ENCODE data around the gene RGS6. TPM values are rescaled to one million over a fixed set of nuclear protein-coding genes. Genes with fewer than 3 reads are reported as not detected.

RGS6 gene
- total and polyA plus RNA-seq, 2 experiments from 2014 or later: not detected

- H3K9me2 ChIP-seq (ENCODE audit: insufficient read depth): no peaks in the 10 kb centered on the region
- peaks cover 11% of the 10 kb centered on the region; the same call in 1 of the 2 replicates for H3F3A ChIP-seq (ENCODE audit: insufficient read depth)
- no peaks in the 10 kb centered on the region for H3K9me3 ChIP-seq (ENCODE audit: low read depth)
- H2AFZ ChIP-seq: no peak overlapping the region
- H4K20me1 ChIP-seq (ENCODE audit: insufficient read depth): no peaks in the 10 kb centered on the region
- no peaks in the 10 kb centered on the region for H3K79me2 ChIP-seq (ENCODE audit: insufficient read depth)
- in situ Hi-C loops (cut with MboI): no loop called here
- TF ChIP-seq EZH2 (IDR thresholded peaks at IDR 0.05; ENCODE audit: insufficient read depth, poor library complexity, severe bottlenecking): no peak
- TF ChIP-seq EZH2phosphoT487 (IDR thresholded peaks at IDR 0.05; ENCODE audit: insufficient read depth, low read depth): no peak
- H3K36me3 ChIP-seq (ENCODE audit: low read depth): no peaks in the 10 kb centered on the region
- H3K4me2 ChIP-seq (ENCODE audit: unreplicated experiment): no peak overlapping the region
- no peaks in the 10 kb centered on the region for H3K4me1 ChIP-seq (ENCODE audit: insufficient read depth)
- no peak for DNase-seq
- WGBS, 2 experiments (ENCODE audit: low coverage in 1 of 2, low lambda C conversion rate in 2 of 2, missing lambda C conversion rate in 2 of 2): 58 to 62% methylated on average over 8 of the region's 8 CpGs
- H3K27ac ChIP-seq: no peak overlapping the region
- no peak overlapping the region for H3K9ac ChIP-seq
- peaks cover 68% of the 10 kb centered on the region for H3K27me3 ChIP-seq (replicated peaks; ENCODE audit: insufficient read depth)
- H3K4me3 ChIP-seq: no peak overlapping the region
Observed at GRCh38 chr14:72478471-72478893, 546.3 kb downstream of the RGS6 start.

GRCh38 chr14:72479461-72479931, 547.3 kb downstream of the RGS6 start:
- Histone ChIP-seq H3K79me2 (ENCODE audit: insufficient read depth) (no peaks in the 10 kb centered on the region), H3K4me3 (no peak overlapping the region), H2AFZ (no peak overlapping the region), H3K4me1 (ENCODE audit: insufficient read depth) (no peaks in the 10 kb centered on the region), H3K4me2 (ENCODE audit: unreplicated experiment) (no peak overlapping the region), H3K9me3 (ENCODE audit: low read depth) (no peaks in the 10 kb centered on the region), H3F3A (ENCODE audit: insufficient read depth) (peaks cover 11% of the 10 kb centered on the region; the same call in 1 of the 2 replicates), H3K9me2 (ENCODE audit: insufficient read depth) (no peaks in the 10 kb centered on the region), H3K36me3 (ENCODE audit: low read depth) (no peaks in the 10 kb centered on the region), H4K20me1 (ENCODE audit: insufficient read depth) (no peaks in the 10 kb centered on the region), H3K9ac (no peak overlapping the region), H3K27ac (no peak overlapping the region), H3K27me3 (replicated peaks; ENCODE audit: insufficient read depth) (peaks cover 65% of the 10 kb centered on the region)
- DNase-seq: no peak
- in situ Hi-C loops (cut with MboI): no loop called here
- TF ChIP-seq EZH2phosphoT487 (IDR thresholded peaks at IDR 0.05; ENCODE audit: insufficient read depth, low read depth) (no peak), EZH2 (IDR thresholded peaks at IDR 0.05; ENCODE audit: insufficient read depth, poor library complexity, severe bottlenecking) (no peak)
- WGBS, 2 experiments (ENCODE audit: low coverage in 1 of 2, low lambda C conversion rate in 2 of 2, missing lambda C conversion rate in 2 of 2): 17 to 25% methylated on average over 3 of the region's 3 CpGs

- H3K9me3 ChIP-seq (ENCODE audit: low read depth): no peaks in the 10 kb centered on the region
- in situ Hi-C loops (cut with MboI): no loop called here
- H3K4me1 ChIP-seq (ENCODE audit: insufficient read depth): no peaks in the 10 kb centered on the region
- H3K36me3 ChIP-seq (ENCODE audit: low read depth): no peaks in the 10 kb centered on the region
- no peaks in the 10 kb centered on the region for H4K20me1 ChIP-seq (ENCODE audit: insufficient read depth)
- TF ChIP-seq EZH2 (IDR thresholded peaks at IDR 0.05; ENCODE audit: insufficient read depth, poor library complexity, severe bottlenecking): no peak
- no peak for TF ChIP-seq EZH2phosphoT487 (IDR thresholded peaks at IDR 0.05; ENCODE audit: insufficient read depth, low read depth)
- H3F3A ChIP-seq (ENCODE audit: insufficient read depth): peaks cover 11% of the 10 kb centered on the region; the same call in 1 of the 2 replicates
- no peaks in the 10 kb centered on the region for H3K79me2 ChIP-seq (ENCODE audit: insufficient read depth)
- no peak overlapping the region for H3K27ac ChIP-seq
- WGBS, 2 experiments (ENCODE audit: low coverage in 1 of 2, low lambda C conversion rate in 2 of 2, missing lambda C conversion rate in 2 of 2): 22 to 27% methylated on average over 13 of the region's 13 CpGs
- H3K4me3 ChIP-seq: no peak overlapping the region
- H3K4me2 ChIP-seq (ENCODE audit: unreplicated experiment): no peak overlapping the region
- peaks cover 61% of the 10 kb centered on the region for H3K27me3 ChIP-seq (replicated peaks; ENCODE audit: insufficient read depth)
- DNase-seq: no peak
- H3K9ac ChIP-seq: no peak overlapping the region
- no peaks in the 10 kb centered on the region for H3K9me2 ChIP-seq (ENCODE audit: insufficient read depth)
- H2AFZ ChIP-seq: no peak overlapping the region
Observed at GRCh38 chr14:72480464-72481243, 548.4 kb downstream of the RGS6 start.

GRCh38 chr14:72483311-72483710, 551.1 kb downstream of the RGS6 start:
- Histone ChIP-seq H4K20me1 (ENCODE audit: insufficient read depth) (no peaks in the 10 kb centered on the region), H3K27ac (no peak overlapping the region), H3F3A (ENCODE audit: insufficient read depth) (no peaks in the 10 kb centered on the region), H3K4me2 (ENCODE audit: unreplicated experiment) (no peak overlapping the region), H3K4me1 (ENCODE audit: insufficient read depth) (no peaks in the 10 kb centered on the region), H3K9me3 (ENCODE audit: low read depth) (no peaks in the 10 kb centered on the region), H3K4me3 (no peak overlapping the region), H3K27me3 (replicated peaks; ENCODE audit: insufficient read depth) (peaks cover 46% of the 10 kb centered on the region), H3K9ac (no peak overlapping the region), H2AFZ (no peak overlapping the region), H3K36me3 (ENCODE audit: low read depth) (no peaks in the 10 kb centered on the region), H3K79me2 (ENCODE audit: insufficient read depth) (no peaks in the 10 kb centered on the region), H3K9me2 (ENCODE audit: insufficient read depth) (no peaks in the 10 kb centered on the region)
- TF ChIP-seq EZH2phosphoT487 (IDR thresholded peaks at IDR 0.05; ENCODE audit: insufficient read depth, low read depth) (no peak), EZH2 (IDR thresholded peaks at IDR 0.05; ENCODE audit: insufficient read depth, poor library complexity, severe bottlenecking) (no peak)
- 20 to 30% methylated on average over 3 of the region's 3 CpGs for WGBS, 2 experiments (ENCODE audit: low coverage in 1 of 2, low lambda C conversion rate in 2 of 2, missing lambda C conversion rate in 2 of 2)
- DNase-seq: no peak
- in situ Hi-C loops (cut with MboI): no loop called here
